ENCODE data around the gene MYLIP.

The MYLIP gene

DNA sequence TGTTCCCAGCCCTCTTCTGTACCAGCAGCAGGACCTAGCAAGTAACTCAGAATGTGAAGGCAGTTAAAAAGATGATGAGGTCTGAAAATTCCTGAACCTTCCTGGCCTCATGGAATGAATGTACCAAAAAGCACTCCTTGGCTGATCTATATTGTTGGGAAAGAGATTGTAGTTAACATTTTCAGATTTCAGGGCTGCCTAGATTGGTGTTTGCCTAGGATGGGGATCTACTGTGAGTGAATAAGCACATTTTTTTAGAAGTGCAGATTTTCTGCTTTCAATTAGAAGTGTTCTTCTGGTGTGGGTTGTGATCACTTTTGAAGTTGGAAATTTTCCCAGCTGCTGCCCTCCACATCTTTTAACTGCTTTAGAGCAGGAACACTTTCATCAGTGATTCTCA, 6.2 kb downstream of the MYLIP start:
- no peak overlapping the region for H3K27ac ChIP-seq (ENCODE audit: extremely low read depth, low read depth, low read length)
- H3K4me1 ChIP-seq (ENCODE audit: control insufficient read depth, insufficient read depth, low read length) = peaks cover 45% of the 10 kb centered on the region
- H3K9me3 ChIP-seq (ENCODE audit: control insufficient read depth, insufficient read depth, low read depth, low read length) = no peaks in the 10 kb centered on the region
- TF ChIP-seq ZNF561 (tag by site-specific recombination; IDR thresholded peaks at IDR 0.05; ENCODE audit: borderline replicate concordance) (no peak), PRDM1 (tag by site-specific recombination; IDR thresholded peaks at IDR 0.05) (peak; percentile 7; the same call in 1 of the 2 replicates), ZNF600 (tag by site-specific recombination; IDR thresholded peaks at IDR 0.05) (peak; percentile 88), GFI1B (tag by site-specific recombination; IDR thresholded peaks at IDR 0.05) (no peak), ZNF341 (tag by site-specific recombination; IDR thresholded peaks at IDR 0.05; ENCODE audit: low read depth) (no peak)
- TF ChIP-seq, protein P1, sequence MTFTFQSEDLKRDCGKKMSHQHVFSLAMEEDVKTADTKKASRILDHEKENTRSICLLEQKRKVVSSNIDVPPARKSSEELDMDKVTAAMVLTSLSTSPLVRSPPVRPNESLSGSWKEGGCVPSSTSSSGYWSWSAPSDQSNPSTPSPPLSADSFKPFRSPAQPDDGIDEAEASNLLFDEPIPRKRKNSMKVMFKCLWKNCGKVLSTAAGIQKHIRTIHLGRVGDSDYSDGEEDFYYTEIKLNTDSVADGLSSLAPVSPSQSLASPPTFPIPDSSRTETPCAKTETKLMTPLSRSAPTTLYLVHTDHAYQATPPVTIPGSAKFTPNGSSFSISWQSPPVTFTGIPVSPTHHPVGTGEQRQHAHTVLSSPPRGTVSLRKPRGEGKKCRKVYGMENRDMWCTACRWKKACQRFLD (tag by site-specific recombination; IDR thresholded peaks at IDR 0.05) = no peak
- TF ChIP-seq, protein P2, sequence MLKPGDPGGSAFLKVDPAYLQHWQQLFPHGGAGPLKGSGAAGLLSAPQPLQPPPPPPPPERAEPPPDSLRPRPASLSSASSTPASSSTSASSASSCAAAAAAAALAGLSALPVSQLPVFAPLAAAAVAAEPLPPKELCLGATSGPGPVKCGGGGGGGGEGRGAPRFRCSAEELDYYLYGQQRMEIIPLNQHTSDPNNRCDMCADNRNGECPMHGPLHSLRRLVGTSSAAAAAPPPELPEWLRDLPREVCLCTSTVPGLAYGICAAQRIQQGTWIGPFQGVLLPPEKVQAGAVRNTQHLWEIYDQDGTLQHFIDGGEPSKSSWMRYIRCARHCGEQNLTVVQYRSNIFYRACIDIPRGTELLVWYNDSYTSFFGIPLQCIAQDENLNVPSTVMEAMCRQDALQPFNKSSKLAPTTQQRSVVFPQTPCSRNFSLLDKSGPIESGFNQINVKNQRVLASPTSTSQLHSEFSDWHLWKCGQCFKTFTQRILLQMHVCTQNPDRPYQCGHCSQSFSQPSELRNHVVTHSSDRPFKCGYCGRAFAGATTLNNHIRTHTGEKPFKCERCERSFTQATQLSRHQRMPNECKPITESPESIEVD (tag by site-specific recombination; IDR thresholded peaks at IDR 0.05) = peak; percentile 19; the same call in 1 of the 2 replicates
- peaks cover 6 to 48% of the 10 kb centered on the region in 2 experiments for H3K36me3 ChIP-seq (ENCODE audit: control insufficient read depth in 2 of 2, insufficient read depth in 1 of 2, low read length in 2 of 2)
- CTCF ChIA-PET = interaction anchor here (0.6 kb wide), 2 partner anchors 204 to 372 kb away, joined by 3 read pairs; no protein-coding TSS in a partner anchor
- POLR2A ChIA-PET = no interaction called here
- no peak overlapping the region for H3K4me3 ChIP-seq (ENCODE audit: low read depth, low read length)

DNA sequence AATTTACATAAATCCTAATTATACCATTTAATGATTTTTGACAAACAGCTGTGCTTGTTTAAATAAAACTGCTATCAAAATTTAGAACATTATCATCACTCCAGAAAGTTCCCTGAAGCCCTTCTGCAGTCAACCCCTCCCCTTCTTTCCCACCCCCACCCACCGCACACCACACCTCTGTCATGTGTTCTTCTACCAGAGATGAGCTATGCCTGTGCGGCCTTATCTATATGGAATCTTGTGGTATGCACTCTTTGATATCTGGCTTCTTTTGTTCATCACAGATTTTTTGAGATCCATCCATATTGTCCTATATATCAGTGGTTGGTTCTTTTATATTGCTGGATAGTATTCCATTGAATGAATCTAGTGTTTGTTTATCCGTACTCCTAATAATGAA, 7.2 kb downstream of the MYLIP start:
- TF ChIP-seq SP7 (tag by site-specific recombination; IDR thresholded peaks at IDR 0.05) (no peak), ZNF146 (tag by site-specific recombination; IDR thresholded peaks at IDR 0.05) (0 out of 2 replicates have a peak, but pooled peaks have one; percentile 38)
- H3K4me1 ChIP-seq (ENCODE audit: control insufficient read depth, insufficient read depth, low read length) = peaks cover 45% of the 10 kb centered on the region
- H3K36me3 ChIP-seq (ENCODE audit: control insufficient read depth in 2 of 2, insufficient read depth in 1 of 2, low read length in 2 of 2) = peaks cover 6 to 57% of the 10 kb centered on the region in 2 experiments
- ChIA-PET CTCF (interaction anchor here (0.6 to 1.3 kb wide), 5 partner anchors 47 to 492 kb away, joined by 3 to 9 read pairs (median 3); no protein-coding TSS in a partner anchor), POLR2A (interaction anchor here (0.6 to 1.1 kb wide), 3 partner anchors 30 to 409 kb away, joined by 4 to 6 read pairs (median 4); partner anchors contain the start of gene GMPR)
- H3K4me3 ChIP-seq (ENCODE audit: low read depth, low read length) = no peak overlapping the region
- no peaks in the 10 kb centered on the region for H3K9me3 ChIP-seq (ENCODE audit: control insufficient read depth, insufficient read depth, low read depth, low read length)
- no peak overlapping the region for H3K27ac ChIP-seq (ENCODE audit: extremely low read depth, low read depth, low read length)

DNA sequence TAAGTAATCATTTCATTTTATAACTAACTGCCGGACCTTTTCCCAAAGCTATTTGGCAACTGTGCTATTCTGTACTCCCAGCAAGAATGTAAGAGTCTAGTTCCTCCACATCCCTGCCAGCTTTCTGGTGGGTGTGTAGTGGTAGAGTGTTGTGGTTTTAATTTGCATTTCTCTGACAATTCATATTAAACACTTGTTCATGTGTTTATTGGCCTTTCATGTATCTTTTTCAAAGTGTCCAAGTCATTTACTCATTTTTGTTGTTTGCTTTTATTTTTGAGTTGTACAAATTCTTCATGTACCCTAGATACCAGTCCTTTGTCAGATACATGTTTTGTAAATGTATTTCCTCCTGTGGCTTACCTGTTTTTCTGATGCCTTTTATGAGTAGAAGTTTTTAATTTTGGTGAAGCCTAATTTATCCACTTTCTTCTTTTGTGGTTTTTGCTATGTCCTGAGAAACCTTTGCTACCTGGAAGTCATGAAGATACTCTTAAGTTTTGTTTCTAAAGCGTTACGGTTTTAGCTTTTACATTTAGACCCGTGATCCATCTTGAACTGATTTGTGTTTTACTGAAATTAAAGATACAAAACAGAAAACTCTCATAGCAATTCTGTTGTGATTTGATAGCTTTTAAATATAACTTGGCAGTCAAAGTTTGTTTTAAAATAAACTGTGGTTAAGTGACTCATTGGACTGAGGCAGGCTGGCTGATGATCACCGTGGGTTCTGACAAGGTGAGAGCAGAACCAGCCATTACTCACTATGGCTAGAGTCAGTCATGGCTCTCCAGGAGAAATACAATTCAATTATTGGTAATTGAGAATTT, 8.0 kb downstream of the MYLIP start:
- H3K9me3 ChIP-seq (ENCODE audit: control insufficient read depth, insufficient read depth, low read depth, low read length) = no peaks in the 10 kb centered on the region
- POLR2A ChIA-PET = interaction anchor here (0.6 to 1.5 kb wide), 4 partner anchors 8 to 409 kb away, joined by 4 to 12 read pairs (median 5); partner anchors contain the start of genes GMPR and MYLIP
- H3K4me3 ChIP-seq (ENCODE audit: low read depth, low read length) = no peak overlapping the region
- CTCF ChIA-PET = interaction anchor here (0.5 to 1.5 kb wide), 13 partner anchors 9 to 477 kb away, joined by 3 to 10 read pairs (median 3); no protein-coding TSS in a partner anchor
- peaks cover under 1 to 58% of the 10 kb centered on the region in 2 experiments for H3K36me3 ChIP-seq (ENCODE audit: control insufficient read depth in 2 of 2, insufficient read depth in 1 of 2, low read length in 2 of 2)
- peaks cover 42% of the 10 kb centered on the region for H3K4me1 ChIP-seq (ENCODE audit: control insufficient read depth, insufficient read depth, low read length)
- H3K27ac ChIP-seq (ENCODE audit: extremely low read depth, low read depth, low read length) = no peak overlapping the region
- TF ChIP-seq, protein P3, sequence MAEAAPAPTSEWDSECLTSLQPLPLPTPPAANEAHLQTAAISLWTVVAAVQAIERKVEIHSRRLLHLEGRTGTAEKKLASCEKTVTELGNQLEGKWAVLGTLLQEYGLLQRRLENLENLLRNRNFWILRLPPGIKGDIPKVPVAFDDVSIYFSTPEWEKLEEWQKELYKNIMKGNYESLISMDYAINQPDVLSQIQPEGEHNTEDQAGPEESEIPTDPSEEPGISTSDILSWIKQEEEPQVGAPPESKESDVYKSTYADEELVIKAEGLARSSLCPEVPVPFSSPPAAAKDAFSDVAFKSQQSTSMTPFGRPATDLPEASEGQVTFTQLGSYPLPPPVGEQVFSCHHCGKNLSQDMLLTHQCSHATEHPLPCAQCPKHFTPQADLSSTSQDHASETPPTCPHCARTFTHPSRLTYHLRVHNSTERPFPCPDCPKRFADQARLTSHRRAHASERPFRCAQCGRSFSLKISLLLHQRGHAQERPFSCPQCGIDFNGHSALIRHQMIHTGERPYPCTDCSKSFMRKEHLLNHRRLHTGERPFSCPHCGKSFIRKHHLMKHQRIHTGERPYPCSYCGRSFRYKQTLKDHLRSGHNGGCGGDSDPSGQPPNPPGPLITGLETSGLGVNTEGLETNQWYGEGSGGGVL (tag by site-specific recombination; IDR thresholded peaks at IDR 0.05) = no peak
- TF ChIP-seq ZBTB17 (tag by site-specific recombination; IDR thresholded peaks at IDR 0.05) = peak; percentile 30; the same call in 1 of the 2 replicates
- TF ChIP-seq ZNF366 (tag by site-specific recombination; conservative IDR thresholded peaks at IDR 0.05) = 0 out of 2 replicates have a peak, but pooled peaks have one; percentile 42
- TF ChIP-seq ZNF292 (tag by site-specific recombination; IDR thresholded peaks at IDR 0.05; ENCODE audit: borderline replicate concordance, low read depth) = no peak
- TF ChIP-seq WT1 (tag by site-specific recombination; IDR thresholded peaks at IDR 0.05) = 0 out of 2 replicates have a peak, but pooled peaks have one; percentile 10
- TF ChIP-seq ZNF274 (IDR thresholded peaks at IDR 0.05; ENCODE audit: low read length) = no peak
- TF ChIP-seq ZNF274 (tag by site-specific recombination; IDR thresholded peaks at IDR 0.05; ENCODE audit: borderline replicate concordance) = no peak
- 0 out of 2 replicates have a peak, but pooled peaks have one; percentile 6 for TF ChIP-seq KLF10 (tag by site-specific recombination; IDR thresholded peaks at IDR 0.05)
- TF ChIP-seq ZNF600 (tag by site-specific recombination; IDR thresholded peaks at IDR 0.05) = peak; percentile 37; the same call in 1 of the 2 replicates
- 0 out of 2 replicates have a peak, but pooled peaks have one; percentile 15 for TF ChIP-seq FEZF1 (tag by site-specific recombination; IDR thresholded peaks at IDR 0.05)
- no peak for TF ChIP-seq ZNF791 (tag by site-specific recombination; IDR thresholded peaks at IDR 0.05)
- peak; percentile 88 for TF ChIP-seq GFI1B (tag by site-specific recombination; IDR thresholded peaks at IDR 0.05)
- TF ChIP-seq, protein P2 (tag by site-specific recombination; IDR thresholded peaks at IDR 0.05) = peak; percentile 86; the same call in 1 of the 2 replicates
- 0 out of 2 replicates have a peak, but pooled peaks have one; percentile 14 for TF ChIP-seq ZEB2 (tag by site-specific recombination; IDR thresholded peaks at IDR 0.05)
- no peak for TF ChIP-seq ZBTB1 (tag by site-specific recombination; IDR thresholded peaks at IDR 0.05)
